Measurements from ENCODE around the gene LIPH.
A peak's percentile ranks its signal among the peaks of the same experiment; 100 is the strongest.
"Not testable (repeated sequence)": the region's sequence is repeated elsewhere in the genome, so short reads cannot be mapped to it uniquely, and the experiment has no call there.

LIPH gene

GRCh38 chr3:185552358-185552877 is at the start of gene LIPH:
LIPH (minus strand) TSS chr3:185552588; CDS start chr3:185552471, 117 bp downstream.
- DNase-seq (ENCODE audit: low read depth, low spot score) = no peak

DNA sequence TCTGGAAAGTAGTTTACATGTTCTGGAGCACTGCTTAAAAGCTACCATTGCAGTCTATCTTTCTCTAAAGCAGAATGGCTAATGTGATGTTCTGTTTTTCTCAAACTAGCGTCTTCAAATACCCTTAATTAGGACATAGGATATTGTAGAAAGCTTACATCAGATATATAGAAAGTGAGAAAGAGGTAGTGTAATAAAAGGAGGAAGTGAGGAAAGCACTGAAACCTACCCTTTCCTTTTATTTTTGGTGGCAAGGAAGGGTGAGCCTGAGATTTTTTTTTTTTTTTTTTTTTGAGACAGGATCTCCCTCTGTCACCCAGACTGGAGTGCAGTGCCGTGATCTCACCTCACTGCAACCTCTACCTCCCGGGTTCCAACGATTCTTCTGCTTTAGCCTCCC is 43.1 kb upstream of the LIPH start:
- DNase-seq (ENCODE audit: low read depth, low spot score) = no peak

DNA sequence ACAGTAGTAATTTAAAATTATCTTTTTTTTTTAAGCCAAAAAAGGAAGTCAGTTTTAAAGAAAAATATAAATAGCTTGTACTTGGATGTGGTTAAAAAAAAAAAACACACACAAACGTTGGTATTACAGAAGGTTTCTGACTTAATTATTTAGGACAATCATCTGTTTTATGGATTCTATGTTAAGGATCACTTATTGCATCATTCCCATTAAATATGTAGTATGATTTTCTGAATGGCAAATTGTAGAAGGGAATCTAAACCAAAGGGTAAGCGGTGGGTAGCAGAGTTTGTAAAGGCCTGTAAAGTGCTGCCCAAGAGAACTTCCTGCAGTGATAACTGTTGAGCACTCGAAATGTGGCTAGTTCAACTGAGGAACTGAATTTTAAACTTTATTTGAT is 41.7 kb upstream of the LIPH start:
- DNase-seq (ENCODE audit: low read depth, low spot score) = no peak

DNA sequence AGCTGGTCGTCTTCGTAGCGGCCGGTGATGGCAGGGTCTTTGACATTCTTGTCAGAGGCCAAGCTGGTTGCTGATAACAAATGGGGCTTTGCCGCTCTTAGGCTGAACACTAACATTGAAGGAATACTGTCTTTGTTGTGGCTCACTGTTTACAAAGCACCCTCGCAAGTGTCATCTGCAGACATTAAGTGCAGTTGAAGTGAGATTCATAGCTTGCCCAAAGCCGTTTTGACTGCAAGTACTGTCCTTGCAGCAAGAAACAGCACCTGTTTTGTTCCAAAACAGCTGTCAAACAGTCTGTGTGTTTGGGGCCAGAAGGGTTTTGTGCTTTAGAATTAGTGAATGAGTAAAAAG is 34.3 kb upstream of the LIPH start:
- no peak for DNase-seq (ENCODE audit: low read depth, low spot score)

GRCh38 chr3:185585859-185586685 is 33.7 kb upstream of the LIPH start, which contains the start of gene SENP2:
SENP2 (plus strand) TSS chr3:185586295; CDS start chr3:185586414, 119 bp downstream.
- DNase-seq (ENCODE audit: low read depth, low spot score) = peak; percentile 99

GRCh38 chr3:185585518-185585858 is 33.1 kb upstream of the LIPH start:
- no peak for DNase-seq (ENCODE audit: low read depth, low spot score)

GRCh38 chr3:185584686-185585085 is 32.3 kb upstream of the LIPH start:
- DNase-seq (ENCODE audit: low read depth, low spot score) = no peak

GRCh38 chr3:185583925-185584324 is 31.5 kb upstream of the LIPH start:
- DNase-seq (ENCODE audit: low read depth, low spot score) = no peak

DNA sequence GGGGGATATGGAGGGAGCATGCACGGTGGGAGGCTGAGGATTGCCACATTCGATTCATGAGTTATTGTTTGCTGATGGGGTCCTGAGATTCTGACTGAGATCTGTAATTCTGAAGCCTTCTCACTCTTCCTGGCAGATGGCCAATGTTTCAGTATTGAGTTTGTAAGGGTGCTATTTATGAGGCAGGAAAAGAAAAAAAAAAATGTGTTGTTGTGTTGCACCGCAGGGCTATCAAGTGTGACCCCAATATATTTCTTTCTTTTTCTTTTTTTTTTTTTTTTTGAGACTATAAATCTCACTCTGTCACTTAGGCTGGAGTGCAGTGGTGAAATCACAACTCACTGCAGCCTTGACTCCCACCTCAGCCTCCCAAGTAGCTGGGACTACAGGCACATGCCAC is 30.5 kb upstream of the LIPH start:
- DNase-seq (ENCODE audit: low read depth, low spot score) = no peak

GRCh38 chr3:185582236-185582635 is 29.8 kb upstream of the LIPH start:
- DNase-seq (ENCODE audit: low read depth, low spot score) = no peak

GRCh38 chr3:185575108-185575869 is 22.9 kb upstream of the LIPH start:
- DNase-seq (ENCODE audit: low read depth, low spot score) = peak; percentile 27

- no peak for DNase-seq (ENCODE audit: low read depth, low spot score)
Observed at GRCh38 chr3:185572183-185572582, 19.8 kb upstream of the LIPH start.

- no peak for DNase-seq (ENCODE audit: low read depth, low spot score)
Observed at GRCh38 chr3:185561958-185562357, 9.6 kb upstream of the LIPH start.

GRCh38 chr3:185561374-185561943 is 9.1 kb upstream of the LIPH start:
- DNase-seq (ENCODE audit: low read depth, low spot score) = no peak

DNA sequence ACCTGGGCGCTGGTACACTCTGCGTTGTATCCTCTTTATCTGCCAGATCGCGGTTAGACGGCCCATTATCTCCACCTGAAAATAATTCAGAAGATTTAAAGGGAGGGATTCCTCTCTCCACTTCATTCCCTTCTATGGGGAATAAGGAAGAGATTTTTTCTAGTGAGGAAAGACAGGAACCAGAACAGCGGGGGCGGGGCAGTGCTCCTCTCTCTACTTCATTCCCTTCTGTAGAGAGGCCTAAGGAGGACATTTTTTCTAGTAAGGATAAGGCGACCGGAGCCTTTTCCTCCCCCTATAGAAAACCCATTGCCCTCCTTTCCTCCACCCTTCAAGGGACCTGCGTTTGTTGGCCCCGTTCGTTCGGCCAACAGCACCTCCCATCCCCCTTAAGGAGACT is 8.3 kb upstream of the LIPH start:
- DNase-seq (ENCODE audit: low read depth, low spot score) = no peak

DNA sequence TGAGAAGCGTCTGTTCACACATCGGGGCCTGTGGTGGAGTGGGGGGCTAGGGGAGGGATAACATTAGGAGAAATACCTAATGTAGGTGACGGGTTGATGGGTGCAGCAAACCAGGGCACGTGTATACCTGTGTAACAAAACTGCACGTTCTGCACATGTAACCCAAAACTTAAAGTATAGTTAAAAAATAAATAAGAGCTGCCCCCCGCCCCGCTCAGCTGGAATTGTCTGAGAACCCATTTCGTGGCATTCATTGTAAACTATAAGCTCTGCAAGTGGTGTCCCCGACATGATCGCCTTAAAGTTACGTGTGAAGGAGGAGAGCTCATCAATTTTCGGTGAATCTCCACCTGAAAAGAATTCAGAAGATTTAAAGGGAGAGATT is 7.3 kb upstream of the LIPH start:
- DNase-seq (ENCODE audit: low read depth, low spot score) = no peak

DNA sequence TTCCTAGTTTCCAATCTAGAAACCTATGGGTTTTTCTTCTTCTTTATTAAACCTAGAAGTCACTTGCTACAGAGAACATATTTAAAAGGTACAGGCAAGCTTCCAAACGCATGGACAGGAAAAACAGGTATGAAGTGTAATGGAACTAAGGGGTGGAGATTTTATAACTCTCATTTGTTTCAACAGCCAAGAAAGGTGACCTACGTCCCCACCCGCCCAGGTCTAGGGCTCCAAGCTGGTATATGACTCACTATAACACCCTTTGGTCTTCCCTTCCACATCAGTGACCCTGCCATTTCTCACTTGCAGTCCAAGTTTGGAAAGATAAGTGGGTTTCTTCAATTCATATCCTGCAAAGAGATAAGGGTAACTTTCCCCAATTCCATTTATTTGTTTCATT is 6.0 kb upstream of the LIPH start:
- DNase-seq (ENCODE audit: low read depth, low spot score) = no peak

DNA sequence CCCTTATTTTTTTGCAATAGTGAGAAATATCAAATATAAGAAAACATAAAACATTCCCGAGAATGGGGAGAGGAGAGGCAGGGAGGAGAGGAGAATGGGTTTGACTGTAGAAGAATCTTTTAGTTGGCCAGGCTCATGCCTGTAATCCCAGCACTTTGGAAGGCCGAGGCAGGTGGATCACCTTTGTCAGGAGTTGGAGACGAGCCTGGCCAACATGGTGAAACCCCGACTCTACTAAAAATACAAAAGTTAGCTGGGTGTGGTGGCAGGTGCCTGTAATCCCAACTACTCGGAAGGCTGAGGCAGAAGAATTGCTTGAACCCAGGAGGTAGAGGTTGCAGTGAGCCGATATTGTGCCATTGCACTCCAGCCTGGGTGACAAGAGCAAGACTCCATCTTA is 4.3 kb upstream of the LIPH start:
- not testable (repeated sequence) for DNase-seq (ENCODE audit: low read depth, low spot score)

GRCh38 chr3:185555860-185556347 is 3.5 kb upstream of the LIPH start:
- DNase-seq (ENCODE audit: low read depth, low spot score) = no peak

DNA sequence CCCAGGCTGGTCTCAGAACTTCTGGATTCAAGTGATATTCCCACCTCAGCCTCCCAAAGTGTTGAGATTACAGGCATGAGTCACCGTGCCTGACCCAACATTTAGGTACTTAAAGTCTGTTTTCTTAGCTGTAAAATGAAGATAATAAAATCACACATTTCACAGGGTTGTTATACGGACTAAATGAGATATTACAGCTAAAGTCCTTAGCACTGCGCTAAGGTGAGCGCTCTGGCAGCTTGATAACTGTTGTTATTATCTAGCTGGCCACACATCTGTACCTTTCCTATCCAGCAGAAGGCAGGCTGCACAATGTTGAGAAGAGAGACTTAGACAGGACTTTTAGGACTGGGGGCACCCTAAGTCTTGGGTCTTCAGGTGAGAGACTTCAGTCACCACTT is 2.7 kb upstream of the LIPH start:
- DNase-seq (ENCODE audit: low read depth, low spot score) = no peak

GRCh38 chr3:185549651-185550111 is 2.7 kb downstream of the LIPH start:
- DNase-seq (ENCODE audit: low read depth, low spot score) = no peak

GRCh38 chr3:185549122-185549521 is 3.3 kb downstream of the LIPH start:
- DNase-seq (ENCODE audit: low read depth, low spot score) = no peak

Measured in activated CD4-positive, CD25-positive, alpha-beta regulatory T cell treated with anti-CD3 and anti-CD28 coated beads, Interleukin-2, amount 50 U/mL, for 16 hours (primary cell).